ENCODE measurements around the gene LCN1.

GRCh38 chr9:135491764-135492163, 29.5 kb upstream of the LCN1 start:
- TF ChIP-seq CTCF (conservative IDR thresholded peaks at IDR 0.05; ENCODE audit: low read depth in 2 of 2) (no peak), POLR2AphosphoS5 (IDR thresholded peaks at IDR 0.05; ENCODE audit: low read depth) (no peak), EZH2phosphoT487 (IDR thresholded peaks at IDR 0.05; ENCODE audit: unreplicated experiment) (no peak), EZH2 (IDR thresholded peaks at IDR 0.05; ENCODE audit: low read depth, unreplicated experiment) (no peak), REST (IDR thresholded peaks at IDR 0.05; ENCODE audit: unreplicated experiment) (no peak), ZNF331 (CRISPR knock-in tag; IDR thresholded peaks at IDR 0.05; ENCODE audit: low read depth) (no peak)

All from GM23338 (cell line).